AG04449 (cell line): Measurements from ENCODE around the gene CCNK.

ENCODE experiments used
- CTCF ChIA-PET: fragments of 350-600 bp; formaldehyde crosslinking; extraction: SDS; loops from one replicate; lab custom pipeline; 2021; ENCODE audit warnings: antibody characterized with exemption; lab: Yijun Ruan, JAX
- POLR2A ChIA-PET: fragments of 400-600, 350-600 bp; formaldehyde crosslinking; extraction: SDS; loops from one replicate; lab custom pipeline; 2020; ENCODE audit warnings: antibody characterized with exemption, inconsistent platforms; lab: Yijun Ruan, JAX
- DNase-seq: peaks from one replicate; pipeline ENCODE4 v3.0.0-alpha.2; 2010; ENCODE audit warnings: low read depth, low spot score
- H3K4me3 ChIP-seq: 2 replicates; pipeline ENCODE4 v1.5.1; 2011; ENCODE audit warnings: low read depth, mild to moderate bottlenecking, control low read depth, low read length
- CTCF ChIP-seq: IDR thresholded peaks from one replicate; pipeline ENCODE4 v1.5.1; 2011; ENCODE audit warnings: mild to moderate bottlenecking, moderate library complexity, low read length, control low read depth, inconsistent platforms; ENCODE audit not compliant: insufficient read depth; ENCODE audit errors: missing control alignments

Gene CCNK

GRCh38 chr14:99543985-99544384 is 62.8 kb downstream of the CCNK start:
- no peak overlapping the region for H3K4me3 ChIP-seq
- no peak for TF ChIP-seq CTCF
- POLR2A ChIA-PET = no interaction called here
- no peak for DNase-seq
- CTCF ChIA-PET = interaction anchor here (0.8 to 1.1 kb wide), 2 partner anchors 9 to 135 kb away, joined by 3 read pairs; no protein-coding TSS in a partner anchor

- H3K4me3 ChIP-seq = no peak overlapping the region
- ChIA-PET POLR2A (no interaction called here), CTCF (interaction anchor here (0.7 to 0.8 kb wide), 3 partner anchors 11 to 23 kb away, joined by 3 to 4 read pairs (median 3); no protein-coding TSS in a partner anchor)
- TF ChIP-seq CTCF = no peak
- DNase-seq = no peak
Measured at GRCh38 chr14:99544991-99545390, 63.8 kb downstream of the CCNK start.

GRCh38 chr14:99545586-99545985 is 64.4 kb downstream of the CCNK start:
- ChIA-PET CTCF (interaction anchor here (0.7 to 0.8 kb wide), 2 partner anchors 18 to 24 kb away, joined by 3 to 4 read pairs; no protein-coding TSS in a partner anchor), POLR2A (no interaction called here)
- no peak for TF ChIP-seq CTCF
- no peak overlapping the region for H3K4me3 ChIP-seq
- DNase-seq = no peak

- no peak for DNase-seq
- CTCF ChIA-PET = interaction anchor here (2.7 kb wide), 1 partner anchor 17 kb away, joined by 8 read pairs; no protein-coding TSS in a partner anchor
- H3K4me3 ChIP-seq = no peak overlapping the region
- POLR2A ChIA-PET = no interaction called here
- TF ChIP-seq CTCF = no peak
Measured at GRCh38 chr14:99546234-99546879, 65.1 kb downstream of the CCNK start.

- TF ChIP-seq CTCF = no peak
- no peak overlapping the region for H3K4me3 ChIP-seq
- ChIA-PET CTCF (interaction anchor here (0.9 to 2.7 kb wide), 2 partner anchors 10 to 15 kb away, joined by 4 to 8 read pairs; no protein-coding TSS in a partner anchor), POLR2A (no interaction called here)
- no peak for DNase-seq
Measured at GRCh38 chr14:99548255-99548654, 67.0 kb downstream of the CCNK start.

GRCh38 chr14:99548871-99549515 is 67.8 kb downstream of the CCNK start:
- H3K4me3 ChIP-seq = no peak overlapping the region
- TF ChIP-seq CTCF = no peak
- CTCF ChIA-PET = interaction anchor here (0.9 to 2.7 kb wide), 2 partner anchors 11 to 14 kb away, joined by 4 to 8 read pairs; no protein-coding TSS in a partner anchor
- no peak for DNase-seq
- POLR2A ChIA-PET = no interaction called here
